SU-DHL-6 (cell line): ENCODE data around the gene ZDHHC11.
"Not testable (repeated sequence)": the region's sequence is repeated elsewhere in the genome, so short reads cannot be mapped to it uniquely, and the experiment has no call there.

ENCODE experiments used
- H2AFZ ChIP-seq: fragments of 200-600 bp; sonication (generic); 2 replicates; pipeline ENCODE4 v1.6.1; 2014; ENCODE audit warnings: low read depth, mild to moderate bottlenecking, moderate library complexity, mixed read lengths, antibody characterized with exemption, low read length; ENCODE audit not compliant: severe bottlenecking
- H3F3A ChIP-seq: fragments of 200-600 bp; shearing (Covaris generic); 2 replicates; pipeline ENCODE4 v1.6.0; 2016; ENCODE audit warnings: antibody characterized with exemption, mild to moderate bottlenecking; ENCODE audit not compliant: insufficient read depth
- H3K27ac ChIP-seq: fragments of 200-600 bp; sonication (generic); 2 replicates; pipeline ENCODE4 v1.5.1; 2016; ENCODE audit warnings: low read depth, mild to moderate bottlenecking, low read length, moderate library complexity, mixed read lengths
- H3K27me3 ChIP-seq: fragments of 200-600 bp; sonication (generic), shearing (Covaris generic); 2 replicates; pipeline ENCODE4 v1.6.0; 2014; ENCODE audit warnings: mild to moderate bottlenecking, low read length
- H3K36me3 ChIP-seq: fragments of 200-600 bp; sonication (generic); 2 replicates; pipeline ENCODE4 v1.6.1; 2014; ENCODE audit warnings: mild to moderate bottlenecking, low read length, mixed read lengths
- H3K4me2 ChIP-seq: fragments of 300-600, 200-600 bp; shearing (Covaris generic), sonication (generic); 2 replicates; pipeline ENCODE4 v1.6.0; 2014; ENCODE audit warnings: low read length, low read depth, mild to moderate bottlenecking; ENCODE audit not compliant: poor library complexity, severe bottlenecking
- H3K4me3 ChIP-seq: fragments of 200-600 bp; sonication (generic); 2 replicates; pipeline ENCODE4 v1.5.1; 2014; ENCODE audit warnings: antibody characterized with exemption, low read length, mild to moderate bottlenecking, mixed read lengths; ENCODE audit not compliant: insufficient read depth, poor library complexity, severe bottlenecking
- H3K79me2 ChIP-seq: fragments of 200-600 bp; sonication (generic); 2 replicates; pipeline ENCODE4 v1.6.1; 2014; ENCODE audit warnings: mild to moderate bottlenecking, low read length, moderate library complexity; ENCODE audit not compliant: insufficient read depth
- H3K9ac ChIP-seq: fragments of 200-600 bp; sonication (generic); 2 replicates; pipeline ENCODE4 v1.7.0; 2014; ENCODE audit warnings: mild to moderate bottlenecking, low read length
- H3K9me2 ChIP-seq: fragments of 200-600 bp; sonication (generic); replicated peaks from 2 replicates; pipeline ENCODE4 v1.6.1; 2014; ENCODE audit warnings: low read length; ENCODE audit not compliant: insufficient read depth
- H3K9me3 ChIP-seq: fragments of 200-600 bp; sonication (generic); 2 replicates; pipeline ENCODE4 v1.6.1; 2014; ENCODE audit warnings: low read length, mixed read lengths; ENCODE audit not compliant: insufficient read depth
- H4K20me1 ChIP-seq: fragments of 200-600 bp; sonication (generic); 2 replicates; pipeline ENCODE4 v1.6.1; 2014; ENCODE audit warnings: low read depth, mild to moderate bottlenecking, antibody characterized with exemption, low read length, moderate library complexity, mixed read lengths
- CTCF ChIP-seq: fragments of 200-600 bp; sonication (generic); IDR thresholded peaks from one replicate; pipeline ENCODE4 v1.5.1; 2017; ENCODE audit warnings: antibody characterized with exemption, mild to moderate bottlenecking, low read length, moderate library complexity; ENCODE audit not compliant: insufficient read depth, poor library complexity, severe bottlenecking
- EZH2phosphoT487 ChIP-seq: fragments of 200-600 bp; sonication (generic), shearing (Covaris generic); conservative IDR thresholded peaks from 2 replicates; pipeline ENCODE4 v1.6.1; 2018; ENCODE audit warnings: mild to moderate bottlenecking, antibody characterized with exemption, low read length, moderate library complexity, mixed read lengths

Gene ZDHHC11

GRCh38 chr5:774304-774703 lies 76.5 kb downstream of the ZDHHC11 start:
- not testable (repeated sequence) for H3K27ac ChIP-seq, H3K9me3 ChIP-seq, H3K9me2 ChIP-seq, H3K79me2 ChIP-seq, H2AFZ ChIP-seq, H3F3A ChIP-seq, H3K27me3 ChIP-seq, H3K4me3 ChIP-seq, H3K36me3 ChIP-seq, H3K9ac ChIP-seq, H3K4me2 ChIP-seq, H4K20me1 ChIP-seq

- H3F3A ChIP-seq: no peaks in the 10 kb centered on the region
- no peaks in the 10 kb centered on the region for H3K9me2 ChIP-seq
- no peak overlapping the region for H2AFZ ChIP-seq
Measured at GRCh38 chr5:773517-774264, 77.1 kb downstream of the ZDHHC11 start.

GRCh38 chr5:772931-773330 lies 77.9 kb downstream of the ZDHHC11 start:
- not testable (repeated sequence) for H3K4me2 ChIP-seq, H3K9me3 ChIP-seq, H3K9me2 ChIP-seq, H3F3A ChIP-seq, H3K9ac ChIP-seq, H2AFZ ChIP-seq, H3K79me2 ChIP-seq, H3K27ac ChIP-seq, H3K27me3 ChIP-seq, H4K20me1 ChIP-seq, H3K4me3 ChIP-seq, H3K36me3 ChIP-seq

More at GRCh38 chr5:773517-774264, 77.1 kb downstream of the ZDHHC11 start:
- no peaks in the 10 kb centered on the region for H3K79me2 ChIP-seq
- no peaks in the 10 kb centered on the region for H3K27me3 ChIP-seq
- no peaks in the 10 kb centered on the region for H3K36me3 ChIP-seq
- H3K9me3 ChIP-seq: no peaks in the 10 kb centered on the region
- TF ChIP-seq EZH2phosphoT487 (no peak), CTCF (no peak)
- no peaks in the 10 kb centered on the region for H4K20me1 ChIP-seq
- no peak overlapping the region for H3K27ac ChIP-seq
- no peak overlapping the region for H3K4me2 ChIP-seq
- H3K9ac ChIP-seq: no peak overlapping the region
- H3K4me3 ChIP-seq: no peak overlapping the region

GRCh38 chr5:772547-772890 lies 78.3 kb downstream of the ZDHHC11 start:
- H3K4me2 ChIP-seq, H3K27ac ChIP-seq, H3K9me2 ChIP-seq, H4K20me1 ChIP-seq, H3K36me3 ChIP-seq, H3K4me3 ChIP-seq, H3K79me2 ChIP-seq, H2AFZ ChIP-seq, H3F3A ChIP-seq, H3K9me3 ChIP-seq, H3K27me3 ChIP-seq, H3K9ac ChIP-seq: not testable (repeated sequence)

GRCh38 chr5:771841-772546 lies 78.8 kb downstream of the ZDHHC11 start:
- H3K4me3 ChIP-seq, H3K9me3 ChIP-seq, H4K20me1 ChIP-seq: not testable (repeated sequence)

GRCh38 chr5:771087-771781 lies 79.6 kb downstream of the ZDHHC11 start:
- H3K79me2 ChIP-seq, H3K36me3 ChIP-seq, H4K20me1 ChIP-seq, H3K9me2 ChIP-seq, H3K9ac ChIP-seq, H2AFZ ChIP-seq, H3K27me3 ChIP-seq, H3K27ac ChIP-seq, H3F3A ChIP-seq, H3K9me3 ChIP-seq, H3K4me2 ChIP-seq, H3K4me3 ChIP-seq: not testable (repeated sequence)

More at GRCh38 chr5:771841-772546, 78.8 kb downstream of the ZDHHC11 start:
- not testable (repeated sequence) for H3F3A ChIP-seq, H3K79me2 ChIP-seq, H3K27ac ChIP-seq, H3K36me3 ChIP-seq, H3K27me3 ChIP-seq, H3K9ac ChIP-seq, H2AFZ ChIP-seq, H3K9me2 ChIP-seq, H3K4me2 ChIP-seq

GRCh38 chr5:770585-770984 lies 80.2 kb downstream of the ZDHHC11 start:
- not testable (repeated sequence) for H3K4me3 ChIP-seq, H3K9me3 ChIP-seq, H4K20me1 ChIP-seq, H3K27ac ChIP-seq, H3K79me2 ChIP-seq, H3K9ac ChIP-seq, H3K9me2 ChIP-seq, H3F3A ChIP-seq, H3K36me3 ChIP-seq, H3K27me3 ChIP-seq, H2AFZ ChIP-seq, H3K4me2 ChIP-seq
